WERI-Rb-1 (cell line): ENCODE data around the gene POR.

Source experiments
- DNase-seq: peaks from one replicate; pipeline ENCODE4 v3.0.0-alpha.2; 2020
- H3K27ac ChIP-seq: fragments of 250-450 bp; sonication (Bioruptor Pico); 2 replicates; pipeline ENCODE4 v1.5.1; 2020; ENCODE audit warnings: mild to moderate bottlenecking, moderate library complexity
- H3K27me3 ChIP-seq: fragments of 250-450 bp; sonication (Bioruptor Pico); 2 replicates; pipeline ENCODE4 v1.5.1; 2021; ENCODE audit warnings: mild to moderate bottlenecking, low read depth, moderate library complexity; ENCODE audit not compliant: insufficient read depth, severe bottlenecking
- H3K36me3 ChIP-seq: fragments of 250-450 bp; sonication (Bioruptor Pico); 2 replicates; pipeline ENCODE4 v1.5.1; 2020; ENCODE audit warnings: mild to moderate bottlenecking, moderate library complexity
- H3K4me3 ChIP-seq: 2 replicates; pipeline ENCODE4 v1.5.1; 2011; ENCODE audit warnings: low read depth, mild to moderate bottlenecking, control low read depth, low read length
- H3K9me3 ChIP-seq: fragments of 250-450 bp; sonication (Bioruptor Pico); 2 replicates; pipeline ENCODE4 v1.5.1; 2021; ENCODE audit warnings: mild to moderate bottlenecking, moderate library complexity; ENCODE audit not compliant: severe bottlenecking
- CTCF ChIP-seq: IDR thresholded peaks from 2 replicates; pipeline ENCODE4 v1.5.1; 2011; ENCODE audit warnings: low read depth, mild to moderate bottlenecking, control low read depth, inconsistent platforms, low read length

POR gene

GRCh38 chr7:75876126-75876881 lies 38.7 kb upstream of the POR start:
- TF ChIP-seq CTCF: no peak
- H3K36me3 ChIP-seq: peaks cover 18% of the 10 kb centered on the region
- H3K9me3 ChIP-seq: no peaks in the 10 kb centered on the region
- no peaks in the 10 kb centered on the region for H3K27me3 ChIP-seq
- H3K4me3 ChIP-seq: no peak overlapping the region
- no peak overlapping the region for H3K27ac ChIP-seq
- DNase-seq: no peak

GRCh38 chr7:75878312-75878768 lies 36.6 kb upstream of the POR start:
- Histone ChIP-seq H3K27ac (peak overlapping the region; percentile 43), H3K27me3 (no peaks in the 10 kb centered on the region), H3K36me3 (peaks cover 38% of the 10 kb centered on the region), H3K4me3 (no peak overlapping the region), H3K9me3 (no peaks in the 10 kb centered on the region)
- TF ChIP-seq CTCF: no peak
- no peak for DNase-seq

GRCh38 chr7:75878769-75879611 lies 36.0 kb upstream of the POR start, which contains the start of gene RHBDD2:
Gene RHBDD2 (plus strand): TSS chr7:75879034. CDS start chr7:75879083, 49 bp downstream.
- H3K27ac ChIP-seq: peak within 1 kb of the TSS; percentile 94
- peaks cover 44% of the 10 kb centered on the region for H3K36me3 ChIP-seq
- no peaks in the 10 kb centered on the region for H3K27me3 ChIP-seq
- H3K9me3 ChIP-seq: no peaks in the 10 kb centered on the region
- DNase-seq: peak; percentile 96
- peak within 1 kb of the TSS; percentile 56 for H3K4me3 ChIP-seq
- TF ChIP-seq CTCF: 0 out of 2 replicates have a peak, but pooled peaks have one; percentile 6

- H3K27me3 ChIP-seq: no peaks in the 10 kb centered on the region
- H3K27ac ChIP-seq: peak overlapping the region; percentile 94; the same call in 1 of the 2 replicates
- H3K36me3 ChIP-seq: peaks cover 52% of the 10 kb centered on the region
- H3K4me3 ChIP-seq: peak overlapping the region; percentile 56
- no peak for TF ChIP-seq CTCF
- H3K9me3 ChIP-seq: no peaks in the 10 kb centered on the region
- no peak for DNase-seq
Observed at GRCh38 chr7:75879771-75880184, 35.2 kb upstream of the POR start.

GRCh38 chr7:75880242-75880641 lies 34.7 kb upstream of the POR start:
- H3K27me3 ChIP-seq: no peaks in the 10 kb centered on the region
- TF ChIP-seq CTCF: no peak
- no peak overlapping the region for H3K27ac ChIP-seq
- DNase-seq: no peak
- no peaks in the 10 kb centered on the region for H3K9me3 ChIP-seq
- H3K36me3 ChIP-seq: peaks cover 57% of the 10 kb centered on the region
- H3K4me3 ChIP-seq: no peak overlapping the region
